H1 (cell line): ENCODE data around the gene ERCC1. TPM values are rescaled to one million over a fixed set of nuclear protein-coding genes. Genes with fewer than 3 reads are reported as not detected.

Source experiments
- ASH2L ChIP-seq: fragments of 200-600, 300-600 bp; sonication (generic); IDR thresholded peaks from one replicate; pipeline ENCODE4 v1.7.1; 2017; ENCODE audit warnings: low read length
- CREB1 ChIP-seq: IDR thresholded peaks from 2 replicates; pipeline ENCODE4 v1.6.1; 2012; ENCODE audit warnings: inconsistent platforms
- polyA plus RNA-seq, 7 experiments: library from polyadenylated mRNA; depleted of rRNA in 3 of 7; stranded (reverse) in 5 of 7; unstranded in 2 of 7; fragments of >200 nt in 5 of 7; fragments of 200-250 nt in 2 of 7; gene quantifications; 1 replicate in 5 of 7; 2 replicates in 1 of 7; 4 replicates in 1 of 7; pipeline versions ENCODE4 v1.2.1 to v1.2.3, GENCODE V29; 2011 to 2013; ENCODE audit warnings: missing spikeins in 2 of 7, mixed read lengths in 2 of 7
- total RNA-seq: library from RNA; stranded (reverse); fragmentation: NEBNext Ultra II Directional; extraction: Animal tissue kit (Norgen Biotek cat#: 25700); gene quantifications from 2 replicates; pipeline ENCODE4 v1.2.1, GENCODE V29; 2021
- TF ChIP-seq, protein P1 (sequence below), 3 experiments: IDR thresholded peaks; 1 replicate in 2 of 3; 2 replicates in 1 of 3; pipeline versions ENCODE4 v1.5.1 to v1.6.1; 2011; ENCODE audit warnings: low read length in 3 of 3, mild to moderate bottlenecking in 3 of 3, inconsistent platforms in 2 of 3, low read depth in 1 of 3, moderate library complexity in 1 of 3; ENCODE audit not compliant: insufficient read depth in 1 of 3; ENCODE audit errors: control extremely low read depth in 1 of 3

ERCC1 gene
- total and polyA plus RNA-seq, 2 of the 8 experiments (the other 6 are each of a cell fraction or from before 2014, with no cell fraction given) = 44.7 to 94.2 TPM

- TF ChIP-seq ASH2L (peak; percentile 59), CREB1 (peak; percentile 58; the same call in 1 of the 2 replicates)
- TF ChIP-seq, protein P1, sequence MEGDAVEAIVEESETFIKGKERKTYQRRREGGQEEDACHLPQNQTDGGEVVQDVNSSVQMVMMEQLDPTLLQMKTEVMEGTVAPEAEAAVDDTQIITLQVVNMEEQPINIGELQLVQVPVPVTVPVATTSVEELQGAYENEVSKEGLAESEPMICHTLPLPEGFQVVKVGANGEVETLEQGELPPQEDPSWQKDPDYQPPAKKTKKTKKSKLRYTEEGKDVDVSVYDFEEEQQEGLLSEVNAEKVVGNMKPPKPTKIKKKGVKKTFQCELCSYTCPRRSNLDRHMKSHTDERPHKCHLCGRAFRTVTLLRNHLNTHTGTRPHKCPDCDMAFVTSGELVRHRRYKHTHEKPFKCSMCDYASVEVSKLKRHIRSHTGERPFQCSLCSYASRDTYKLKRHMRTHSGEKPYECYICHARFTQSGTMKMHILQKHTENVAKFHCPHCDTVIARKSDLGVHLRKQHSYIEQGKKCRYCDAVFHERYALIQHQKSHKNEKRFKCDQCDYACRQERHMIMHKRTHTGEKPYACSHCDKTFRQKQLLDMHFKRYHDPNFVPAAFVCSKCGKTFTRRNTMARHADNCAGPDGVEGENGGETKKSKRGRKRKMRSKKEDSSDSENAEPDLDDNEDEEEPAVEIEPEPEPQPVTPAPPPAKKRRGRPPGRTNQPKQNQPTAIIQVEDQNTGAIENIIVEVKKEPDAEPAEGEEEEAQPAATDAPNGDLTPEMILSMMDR (IDR thresholded peaks at IDR 0.05; ENCODE audit: control extremely low read depth in 1 of 3, insufficient read depth in 1 of 3, low read depth in 1 of 3, low read length in 3 of 3) = peak; percentile 45 to 69 (median 48)
Observed at GRCh38 chr19:45385392-45386221, 38.1 kb downstream of the ERCC1 start (continued).
